Measurements from ENCODE around the gene THRA.
A peak's percentile ranks its signal among the peaks of the same experiment; 100 is the strongest.

Gene THRA

DNA sequence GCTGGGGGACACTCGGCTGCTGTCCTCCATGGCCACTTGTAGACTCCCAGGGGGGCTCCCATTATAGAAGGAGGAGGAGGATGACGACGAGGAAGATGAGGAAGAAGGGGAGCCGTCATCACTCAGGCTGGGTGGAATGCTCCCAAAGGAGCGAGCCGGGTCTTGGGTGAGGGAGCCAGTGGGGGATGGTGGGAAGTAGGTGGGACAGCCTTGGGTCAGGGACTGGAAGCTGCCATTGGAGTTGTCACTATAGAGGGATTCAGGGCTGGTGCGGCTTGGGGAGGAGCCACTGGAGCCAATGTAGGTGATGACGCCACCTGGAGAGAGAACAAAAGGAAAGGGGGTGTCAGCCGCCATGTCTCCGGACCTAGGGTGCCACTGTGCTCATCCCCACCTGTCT, 34.3 kb downstream of the THRA start:
- no peak overlapping the region for H3K4me3 ChIP-seq (replicated peaks in 1 of 2; ENCODE audit: low read depth in 2 of 2, low read length in 2 of 2)
- TF ChIP-seq, protein P1, sequence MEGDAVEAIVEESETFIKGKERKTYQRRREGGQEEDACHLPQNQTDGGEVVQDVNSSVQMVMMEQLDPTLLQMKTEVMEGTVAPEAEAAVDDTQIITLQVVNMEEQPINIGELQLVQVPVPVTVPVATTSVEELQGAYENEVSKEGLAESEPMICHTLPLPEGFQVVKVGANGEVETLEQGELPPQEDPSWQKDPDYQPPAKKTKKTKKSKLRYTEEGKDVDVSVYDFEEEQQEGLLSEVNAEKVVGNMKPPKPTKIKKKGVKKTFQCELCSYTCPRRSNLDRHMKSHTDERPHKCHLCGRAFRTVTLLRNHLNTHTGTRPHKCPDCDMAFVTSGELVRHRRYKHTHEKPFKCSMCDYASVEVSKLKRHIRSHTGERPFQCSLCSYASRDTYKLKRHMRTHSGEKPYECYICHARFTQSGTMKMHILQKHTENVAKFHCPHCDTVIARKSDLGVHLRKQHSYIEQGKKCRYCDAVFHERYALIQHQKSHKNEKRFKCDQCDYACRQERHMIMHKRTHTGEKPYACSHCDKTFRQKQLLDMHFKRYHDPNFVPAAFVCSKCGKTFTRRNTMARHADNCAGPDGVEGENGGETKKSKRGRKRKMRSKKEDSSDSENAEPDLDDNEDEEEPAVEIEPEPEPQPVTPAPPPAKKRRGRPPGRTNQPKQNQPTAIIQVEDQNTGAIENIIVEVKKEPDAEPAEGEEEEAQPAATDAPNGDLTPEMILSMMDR (IDR thresholded peaks at IDR 0.05; ENCODE audit: low read depth, low read length), result no peak
- DNase-seq (ENCODE audit: low read depth in 2 of 2), result no peak

DNA sequence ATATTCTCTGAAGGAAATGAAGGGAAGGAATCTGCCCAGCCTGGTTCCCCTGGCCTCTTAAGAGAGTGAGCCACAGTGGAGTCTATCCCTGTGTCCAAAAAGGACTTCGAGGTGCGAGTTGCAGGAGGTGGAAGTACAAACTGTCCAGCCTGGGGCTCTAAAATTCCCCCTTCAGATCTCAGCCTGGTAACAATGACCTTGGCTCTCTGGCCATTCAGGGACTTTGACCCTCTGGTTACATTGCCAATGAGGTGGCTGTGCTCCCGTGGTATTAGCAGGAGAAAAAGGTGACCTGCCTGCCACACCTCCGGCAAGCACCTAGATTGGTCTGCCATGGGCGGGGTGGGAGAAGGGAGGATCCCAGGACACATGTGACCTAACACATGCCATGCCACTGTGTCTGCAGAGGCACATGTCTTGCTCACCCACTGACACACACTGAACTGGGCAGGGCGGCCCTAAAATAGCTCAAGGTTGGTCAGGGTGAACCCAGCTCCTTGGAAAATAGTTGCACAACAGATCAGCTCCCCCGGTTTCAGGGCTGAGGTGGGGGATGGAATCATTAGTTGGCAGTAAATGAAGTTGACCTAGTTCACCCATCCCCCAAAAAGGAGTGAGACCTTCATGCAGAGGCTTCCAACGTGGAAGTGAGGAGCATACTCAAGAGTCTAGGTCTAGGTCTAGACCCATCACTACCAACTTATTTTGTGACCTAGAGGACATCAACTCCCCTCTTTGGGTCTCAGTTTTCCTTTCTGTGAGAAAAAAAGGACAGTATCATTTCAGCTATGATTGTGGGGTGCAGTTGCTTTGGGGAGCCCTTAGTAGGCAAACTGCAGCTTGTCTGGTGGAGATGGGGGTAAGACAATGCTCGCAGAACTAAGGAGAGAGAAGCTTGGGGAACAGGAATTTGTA, 35.4 kb downstream of the THRA start:
- peak overlapping the region; percentile 21 to 36 for H3K4me3 ChIP-seq (replicated peaks in 1 of 2; ENCODE audit: low read depth in 2 of 2, low read length in 2 of 2)
- TF ChIP-seq, protein P1 (IDR thresholded peaks at IDR 0.05; ENCODE audit: low read depth, low read length), result no peak
- DNase-seq (ENCODE audit: low read depth in 2 of 2), result peak; percentile 69 to 71

DNA sequence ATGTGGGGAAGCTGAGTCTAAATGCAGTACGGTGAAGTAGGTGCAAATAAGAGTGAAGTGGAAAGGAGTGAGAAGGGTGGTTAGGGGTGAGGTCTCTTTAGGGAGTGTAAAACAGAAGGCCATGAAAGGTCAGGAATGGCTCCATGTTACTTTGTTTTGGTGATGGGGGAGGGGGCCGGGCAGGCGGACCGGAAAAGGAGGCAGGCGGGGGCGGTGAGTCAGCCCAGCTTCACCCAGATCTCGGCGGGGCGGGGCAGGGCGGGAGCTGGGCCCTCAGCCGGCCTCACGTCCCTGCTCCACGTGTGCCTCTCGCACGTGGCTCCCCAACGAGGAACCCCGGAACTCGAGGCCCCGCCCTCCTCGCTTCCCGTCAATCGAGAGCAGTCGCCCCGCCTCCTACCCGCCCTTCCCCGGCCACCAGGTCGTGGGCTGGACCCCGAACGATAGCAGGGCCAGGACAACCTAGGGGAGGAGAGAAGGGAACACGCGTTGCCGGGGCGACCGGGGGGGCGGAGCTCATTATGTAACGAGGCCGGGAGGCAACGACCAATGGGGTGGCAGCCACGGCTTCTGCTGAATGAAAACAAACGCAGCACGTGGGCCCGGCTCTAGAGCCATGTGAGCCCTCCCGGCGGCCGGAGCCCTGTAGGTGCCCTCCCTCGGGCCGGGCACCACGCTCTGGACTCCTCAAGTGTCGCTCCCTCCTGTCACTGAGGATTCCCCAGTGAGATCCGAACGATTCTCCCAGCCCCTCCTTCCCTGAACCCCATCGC, 36.3 kb downstream of the THRA start:
- TF ChIP-seq, protein P1 (IDR thresholded peaks at IDR 0.05; ENCODE audit: low read depth, low read length), result no peak
- peak overlapping the region; percentile 64 to 87 for H3K4me3 ChIP-seq (replicated peaks in 1 of 2; ENCODE audit: low read depth in 2 of 2, low read length in 2 of 2)
- DNase-seq (ENCODE audit: low read depth in 2 of 2), result peak; percentile 100

DNA sequence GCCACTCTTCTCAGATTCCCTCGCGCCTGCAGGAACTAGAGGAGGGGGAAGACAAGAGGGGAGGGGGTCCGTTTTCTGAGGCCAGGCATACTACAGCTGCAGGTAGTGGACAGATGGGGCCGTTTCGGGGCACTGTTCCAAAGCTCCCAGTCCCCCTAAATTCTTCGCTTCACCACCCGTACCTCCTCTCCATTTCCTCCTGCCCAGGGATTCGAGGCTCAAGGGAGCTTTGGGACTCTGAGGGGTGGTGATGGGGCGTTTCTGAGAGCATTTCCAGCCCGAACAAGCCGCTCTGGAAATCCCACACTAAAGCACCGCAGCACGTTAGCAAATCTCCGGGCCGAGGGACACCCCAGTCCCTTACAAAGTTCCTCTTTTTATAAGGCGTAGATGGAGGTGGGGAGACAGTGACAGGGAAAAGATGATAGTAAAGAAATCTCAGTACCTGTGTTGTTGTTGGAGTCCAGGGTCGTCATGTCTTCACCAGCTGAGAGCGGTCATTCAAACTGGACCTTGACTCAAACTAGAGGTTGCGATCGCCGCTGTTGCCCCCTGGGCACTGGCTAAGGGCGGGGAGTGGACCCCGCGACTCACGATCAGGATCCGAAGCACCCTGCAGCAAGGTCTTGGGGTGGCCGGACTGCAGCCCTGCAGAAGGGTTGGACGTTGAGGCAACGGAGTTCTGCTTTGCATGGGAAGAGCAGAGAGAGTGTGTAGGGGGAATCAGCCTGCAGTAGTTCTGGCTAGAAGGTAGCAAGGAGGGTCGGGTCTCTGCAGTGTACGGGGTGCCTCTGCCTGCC, 37.1 kb downstream of the THRA start:
- H3K4me3 ChIP-seq (replicated peaks in 1 of 2; ENCODE audit: low read depth in 2 of 2, low read length in 2 of 2), result peak overlapping the region; percentile 64 to 87
- no peak for DNase-seq (ENCODE audit: low read depth in 2 of 2)
- TF ChIP-seq, protein P1 (IDR thresholded peaks at IDR 0.05; ENCODE audit: low read depth, low read length), result no peak

DNA sequence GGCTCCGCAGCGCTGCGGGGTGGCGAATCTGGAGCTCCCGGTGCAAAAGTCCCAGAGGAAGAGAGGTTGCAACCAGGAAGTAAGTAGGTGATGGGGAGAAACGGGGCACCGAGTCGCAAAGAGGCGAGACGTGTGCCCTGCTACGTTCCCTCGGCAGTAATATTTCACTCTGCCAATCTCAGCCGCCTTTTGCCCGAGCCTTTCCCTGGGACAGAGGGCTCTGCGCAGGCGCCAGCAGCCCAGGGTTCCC, 37.6 kb downstream of the THRA start, which contains the start of gene NR1D1:
NR1D1 (minus strand) TSS at position 171 of the 250 bp plus-strand sequence. CDS start 495 bp downstream, outside the sequence.
- TF ChIP-seq, protein P1 (IDR thresholded peaks at IDR 0.05; ENCODE audit: low read depth, low read length), result no peak
- no peak for DNase-seq (ENCODE audit: low read depth in 2 of 2)
- peak within 1 kb of the TSS; percentile 64 to 87 for H3K4me3 ChIP-seq (replicated peaks in 1 of 2; ENCODE audit: low read depth in 2 of 2, low read length in 2 of 2)

DNA sequence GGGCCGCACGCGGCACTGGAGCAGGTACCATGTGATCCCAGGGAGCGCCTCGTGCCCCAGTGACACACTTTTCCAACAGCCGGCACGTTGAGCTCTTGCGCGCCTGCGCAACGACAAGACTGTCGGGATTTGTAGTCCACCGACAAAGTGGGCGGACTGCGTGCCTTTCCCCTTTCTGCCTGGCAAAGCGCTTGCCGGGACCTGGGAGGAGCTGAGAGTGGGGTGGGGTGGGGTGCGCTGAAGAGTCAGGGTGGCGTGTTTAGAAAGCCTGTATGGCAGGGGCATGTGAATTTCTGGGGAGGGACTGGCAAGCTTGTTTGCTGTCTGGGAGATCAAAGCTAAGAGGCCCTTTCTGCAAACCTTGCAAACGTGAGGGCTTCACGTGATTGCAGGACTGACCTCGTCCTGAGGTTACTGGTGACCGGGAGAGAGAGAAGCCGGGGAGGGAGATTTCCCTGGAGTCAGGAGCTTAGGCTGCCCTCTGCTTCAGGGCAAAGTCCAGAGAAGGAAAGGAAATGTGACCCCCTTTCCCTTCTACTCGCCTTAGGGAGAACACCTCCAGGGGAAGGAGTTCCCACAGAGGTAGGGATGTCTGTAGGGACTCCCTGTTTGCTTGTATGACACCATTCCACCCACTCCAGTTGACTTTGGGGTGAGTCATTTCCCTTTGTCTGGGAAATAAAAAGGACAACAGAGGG, 38.1 kb downstream of the THRA start:
- peak; percentile 99 for DNase-seq (ENCODE audit: low read depth in 2 of 2)
- H3K4me3 ChIP-seq (replicated peaks in 1 of 2; ENCODE audit: low read depth in 2 of 2, low read length in 2 of 2), result peak overlapping the region; percentile 64 to 87
- TF ChIP-seq, protein P1 (IDR thresholded peaks at IDR 0.05; ENCODE audit: low read depth, low read length), result no peak
